Measurements from ENCODE around the gene PRKN. TPM values are rescaled to one million over a fixed set of nuclear protein-coding genes. Genes with fewer than 3 reads are reported as not detected.

Gene PRKN
- total RNA-seq, 1 experiment from 2014 or later = not detected

GRCh38 chr6:161722394-161722793, 1005.2 kb downstream of the PRKN start:
- Histone ChIP-seq H3K4me1 (replicated peaks; ENCODE audit: insufficient read depth) (no peaks in the 10 kb centered on the region), H3K4me2 (no peak overlapping the region), H3K27ac (no peak overlapping the region), H2AFZ (no peak overlapping the region), H3K27me3 (ENCODE audit: insufficient read depth, low read depth) (peaks cover 10% of the 10 kb centered on the region; the same call in 1 of the 2 replicates), H3K9me3 (ENCODE audit: insufficient read depth, low read depth) (no peaks in the 10 kb centered on the region), H3K4me3 (no peak overlapping the region), H3F3A (ENCODE audit: insufficient read depth, low read depth) (no peaks in the 10 kb centered on the region), H3K9me2 (ENCODE audit: insufficient read depth) (no peaks in the 10 kb centered on the region), H4K20me1 (ENCODE audit: insufficient read depth) (no peaks in the 10 kb centered on the region), H3K79me2 (ENCODE audit: low read depth) (no peaks in the 10 kb centered on the region), H3K36me3 (ENCODE audit: low read depth) (no peaks in the 10 kb centered on the region)
- intact Hi-C loops (cut with micrococcal nuclease; ENCODE audit: unreplicated experiment) = no loop called here
- ChIA-PET POLR2A (ENCODE audit: unreplicated experiment) (no interaction called here), CTCF (no interaction called here)
- no peak for DNase-seq
- BruUV-seq (replicated peaks) = no TSS peak
- TF ChIP-seq CTCF (conservative IDR thresholded peaks at IDR 0.05) (no peak), EZH2 (IDR thresholded peaks at IDR 0.05; ENCODE audit: low read depth) (no peak)

GRCh38 chr6:161721511-161721910, 1006.1 kb downstream of the PRKN start:
- H2AFZ ChIP-seq = no peak overlapping the region
- CTCF ChIA-PET = no interaction called here
- no peak overlapping the region for H3K4me3 ChIP-seq
- no peaks in the 10 kb centered on the region for H3K9me3 ChIP-seq (ENCODE audit: insufficient read depth, low read depth)
- H3K79me2 ChIP-seq (ENCODE audit: low read depth) = no peaks in the 10 kb centered on the region
- no peaks in the 10 kb centered on the region for H3K4me1 ChIP-seq (replicated peaks; ENCODE audit: insufficient read depth)
- no peak overlapping the region for H3K27ac ChIP-seq
- H3K27me3 ChIP-seq (ENCODE audit: insufficient read depth, low read depth) = peaks cover 17% of the 10 kb centered on the region; the same call in 1 of the 2 replicates
- intact Hi-C loops (cut with micrococcal nuclease; ENCODE audit: unreplicated experiment) = no loop called here
- no peaks in the 10 kb centered on the region for H3F3A ChIP-seq (ENCODE audit: insufficient read depth, low read depth)
- H3K9me2 ChIP-seq (ENCODE audit: insufficient read depth) = no peaks in the 10 kb centered on the region
- no peaks in the 10 kb centered on the region for H3K36me3 ChIP-seq (ENCODE audit: low read depth)
- H4K20me1 ChIP-seq (ENCODE audit: insufficient read depth) = no peaks in the 10 kb centered on the region
- DNase-seq = no peak
- H3K4me2 ChIP-seq = no peak overlapping the region
- no TSS peak for BruUV-seq (replicated peaks)
- TF ChIP-seq CTCF (conservative IDR thresholded peaks at IDR 0.05) (no peak), EZH2 (IDR thresholded peaks at IDR 0.05; ENCODE audit: low read depth) (no peak)
- POLR2A ChIA-PET (ENCODE audit: unreplicated experiment) = no interaction called here

- Histone ChIP-seq H3K27me3 (ENCODE audit: insufficient read depth, low read depth) (peaks cover 38% of the 10 kb centered on the region), H3K4me1 (replicated peaks; ENCODE audit: insufficient read depth) (no peaks in the 10 kb centered on the region), H3K9me3 (ENCODE audit: insufficient read depth, low read depth) (no peaks in the 10 kb centered on the region), H3K9me2 (ENCODE audit: insufficient read depth) (no peaks in the 10 kb centered on the region), H3K4me3 (no peak overlapping the region), H4K20me1 (ENCODE audit: insufficient read depth) (peaks cover 4% of the 10 kb centered on the region; the same call in 1 of the 2 replicates), H2AFZ (no peak overlapping the region), H3K36me3 (ENCODE audit: low read depth) (no peaks in the 10 kb centered on the region), H3K79me2 (ENCODE audit: low read depth) (no peaks in the 10 kb centered on the region), H3K4me2 (no peak overlapping the region), H3F3A (ENCODE audit: insufficient read depth, low read depth) (no peaks in the 10 kb centered on the region), H3K27ac (no peak overlapping the region)
- TF ChIP-seq EZH2 (IDR thresholded peaks at IDR 0.05; ENCODE audit: low read depth) (no peak), CTCF (conservative IDR thresholded peaks at IDR 0.05) (no peak)
- no TSS peak for BruUV-seq (replicated peaks)
- DNase-seq = no peak
- CTCF ChIA-PET = no interaction called here
- intact Hi-C loops (cut with micrococcal nuclease; ENCODE audit: unreplicated experiment) = no loop called here
- POLR2A ChIA-PET (ENCODE audit: unreplicated experiment) = no interaction called here
Measured at GRCh38 chr6:161716176-161716575, 1011.4 kb downstream of the PRKN start.
